H9 (cell line): ENCODE data around the gene PRDM5. TPM values are rescaled to one million over a fixed set of nuclear protein-coding genes. Genes with fewer than 3 reads are reported as not detected.

Experiments
- DNase-seq: peaks from one replicate; pipeline ENCODE4 v3.0.0-alpha.2; 2017
- H2AFZ ChIP-seq: one replicate; pipeline ENCODE4 v1.6.1; 2013; ENCODE audit warnings: mild to moderate bottlenecking, low read length, control low read depth, moderate library complexity
- H2AK5ac ChIP-seq: 2 replicates; pipeline ENCODE4 v1.6.1; 2013; ENCODE audit warnings: low read length, control low read depth, mixed read lengths; ENCODE audit not compliant: insufficient read length
- H2BK120ac ChIP-seq: one replicate; pipeline ENCODE4 v1.6.1; 2013; ENCODE audit warnings: low read depth, mild to moderate bottlenecking, low read length, control low read depth, inconsistent platforms; ENCODE audit not compliant: poor library complexity, severe bottlenecking
- H2BK12ac ChIP-seq: 2 replicates; pipeline ENCODE4 v1.6.1; 2013; ENCODE audit warnings: low read length, control low read depth, mixed read lengths, low read depth; ENCODE audit not compliant: insufficient read length
- H2BK15ac ChIP-seq: 2 replicates; pipeline ENCODE4 v1.6.1; 2013; ENCODE audit warnings: low read depth, low read length, control low read depth
- H2BK20ac ChIP-seq: one replicate; pipeline ENCODE4 v1.6.1; 2013; ENCODE audit warnings: low read depth, mild to moderate bottlenecking, low read length, control low read depth, inconsistent platforms; ENCODE audit not compliant: poor library complexity, severe bottlenecking
- H2BK5ac ChIP-seq: 2 replicates; pipeline ENCODE4 v1.6.1; 2013; ENCODE audit warnings: low read length, control low read depth, mixed read lengths; ENCODE audit not compliant: insufficient read length
- H3K14ac ChIP-seq: 2 replicates; pipeline ENCODE4 v1.6.1; 2013; ENCODE audit warnings: low read length, control low read depth; ENCODE audit not compliant: insufficient read depth
- H3K18ac ChIP-seq: 2 replicates; pipeline ENCODE4 v1.6.1; 2013; ENCODE audit warnings: low read depth, mild to moderate bottlenecking, mixed read lengths, low read length, control low read depth; ENCODE audit not compliant: insufficient read length
- H3K23ac ChIP-seq: 2 replicates; pipeline ENCODE4 v1.6.1; 2013; ENCODE audit warnings: low read length, control low read depth, mixed read lengths, low read depth; ENCODE audit not compliant: insufficient read length
- H3K23me2 ChIP-seq: 2 replicates; pipeline ENCODE4 v1.6.1; 2013; ENCODE audit warnings: low read depth, mild to moderate bottlenecking, mixed read lengths, low read length, control low read depth; ENCODE audit not compliant: insufficient read length, poor library complexity, severe bottlenecking
- H3K27ac ChIP-seq: 2 replicates; pipeline ENCODE4 v1.5.1; 2013; ENCODE audit warnings: low read length, control low read depth, mixed read lengths, low read depth; ENCODE audit not compliant: insufficient read length
- H3K27me3 ChIP-seq: 2 replicates; pipeline ENCODE4 v1.6.1; 2013; ENCODE audit warnings: low read length, control low read depth, inconsistent platforms; ENCODE audit not compliant: insufficient read depth
- H3K4ac ChIP-seq: 2 replicates; pipeline ENCODE4 v1.6.1; 2013; ENCODE audit warnings: low read depth, mild to moderate bottlenecking, control low read depth, inconsistent platforms, low read length, moderate library complexity
- H3K4me1 ChIP-seq: 2 replicates; pipeline ENCODE4 v1.6.1; 2013; ENCODE audit warnings: low read length, control low read depth, inconsistent platforms; ENCODE audit not compliant: insufficient read depth
- H3K4me2 ChIP-seq: 2 replicates; pipeline ENCODE4 v1.6.1; 2013; ENCODE audit warnings: low read length, control low read depth, mixed read lengths; ENCODE audit not compliant: insufficient read length, insufficient read depth
- H3K56ac ChIP-seq: 2 replicates; pipeline ENCODE4 v1.6.1; 2013; ENCODE audit warnings: low read depth, mild to moderate bottlenecking, mixed read lengths, low read length, control low read depth; ENCODE audit not compliant: insufficient read length
- H3K79me1 ChIP-seq: 2 replicates; pipeline ENCODE4 v1.6.1; 2013; ENCODE audit warnings: low read depth, mild to moderate bottlenecking, moderate library complexity, low read length, control low read depth, inconsistent platforms; ENCODE audit not compliant: insufficient read depth, poor library complexity, severe bottlenecking
- H3K79me2 ChIP-seq: 2 replicates; pipeline ENCODE4 v1.6.1; 2013; ENCODE audit warnings: low read length, control low read depth, inconsistent platforms; ENCODE audit not compliant: insufficient read depth
- H3K9ac ChIP-seq: 2 replicates; pipeline ENCODE4 v1.6.1; 2013; ENCODE audit warnings: low read length, control low read depth, mixed read lengths; ENCODE audit not compliant: insufficient read length; ENCODE audit errors: extremely low read depth
- H3K9me3 ChIP-seq: one replicate; pipeline ENCODE4 v1.6.1; 2013; ENCODE audit warnings: low read depth, low read length, inconsistent platforms; ENCODE audit not compliant: control insufficient read depth
- H3T11ph ChIP-seq: one replicate; pipeline ENCODE4 v1.6.1; 2013; ENCODE audit warnings: mild to moderate bottlenecking, low read length, control low read depth, inconsistent platforms
- H4K20me1 ChIP-seq: one replicate; pipeline ENCODE4 v1.6.1; 2013; ENCODE audit not compliant: control insufficient read depth, insufficient read length, insufficient read depth
- H4K5ac ChIP-seq: 2 replicates; pipeline ENCODE4 v1.6.1; 2013; ENCODE audit warnings: low read depth, mild to moderate bottlenecking, mixed read lengths, low read length, control low read depth; ENCODE audit not compliant: insufficient read length
- H4K8ac ChIP-seq: replicated peaks from 2 replicates; pipeline ENCODE4 v1.6.1; 2013; ENCODE audit warnings: low read length, control low read depth, mixed read lengths, low read depth; ENCODE audit not compliant: insufficient read length
- H4K91ac ChIP-seq: 2 replicates; pipeline ENCODE4 v1.6.1; 2013; ENCODE audit warnings: low read depth, mild to moderate bottlenecking, moderate library complexity, mixed read lengths, low read length, control low read depth; ENCODE audit not compliant: insufficient read length
- H3K27ac Mint-ChIP-seq, 3 experiments: 2 replicates in 2 of 3; 3 replicates in 1 of 3; pipeline ENCODE4 v1.8.0; 2020 to 2021; ENCODE audit warnings: mixed read lengths in 3 of 3, mild to moderate bottlenecking in 1 of 3, moderate library complexity in 1 of 3
- H3K27me3 Mint-ChIP-seq: 2 replicates; pipeline ENCODE4 v1.8.0; 2021; ENCODE audit warnings: low read depth, mild to moderate bottlenecking, moderate library complexity, mixed read lengths
- H3K36me3 Mint-ChIP-seq, 3 experiments: 2 replicates in 2 of 3; 3 replicates in 1 of 3; pipeline ENCODE4 v1.8.0; 2020 to 2021; ENCODE audit warnings: low read depth in 3 of 3, mixed read lengths in 3 of 3; ENCODE audit not compliant: insufficient read depth in 1 of 3
- H3K4me1 Mint-ChIP-seq, 2 experiments: 2 replicates each; pipeline ENCODE4 v1.8.0; 2020; ENCODE audit warnings: mixed read lengths in 2 of 2
- H3K4me3 Mint-ChIP-seq, 2 experiments: 2 replicates in 1 of 2; 3 replicates in 1 of 2; pipeline ENCODE4 v1.8.0; 2020 to 2021; ENCODE audit warnings: mild to moderate bottlenecking in 2 of 2, mixed read lengths in 2 of 2, moderate library complexity in 1 of 2
- H3K9me3 Mint-ChIP-seq, 2 experiments: 2 replicates in 1 of 2; 3 replicates in 1 of 2; pipeline ENCODE4 v1.8.0; 2020; ENCODE audit warnings: mild to moderate bottlenecking in 2 of 2, mixed read lengths in 2 of 2, moderate library complexity in 1 of 2
- CTCF ChIP-seq: fragments of 200-600 bp; sonication (generic); conservative IDR thresholded peaks from 3 replicates; pipeline ENCODE4 v1.8.0; 2021; ENCODE audit warnings: antibody characterized with exemption, mild to moderate bottlenecking
- WGBS: extraction: QIAGEN DNeasy Blood & Tissue Kit; methylation state at CpG from one replicate; pipeline ENCODE4 v1.1.7; 2013; ENCODE audit warnings: missing lambda C conversion rate, low lambda C conversion rate, mixed read lengths; ENCODE audit not compliant: insufficient read length; ENCODE audit errors: extremely low coverage; 5-methylcytosine and 5-hydroxymethylcytosine counted together
- total RNA-seq: library from RNA; stranded (reverse); gene quantifications from 2 replicates; pipeline ENCODE4 v1.2.1, GENCODE V29; 2021

Gene PRDM5
- total RNA-seq, 1 experiment from 2014 or later = 21.7 TPM

- Histone ChIP-seq H3K23ac (no peak overlapping the region), H3K14ac (no peak overlapping the region), H3T11ph (no peak overlapping the region), H3K23me2 (no peaks in the 10 kb centered on the region), H3K79me2 (no peaks in the 10 kb centered on the region), H3K9me3 (no peaks in the 10 kb centered on the region), H2BK20ac (no peak overlapping the region), H3K79me1 (no peaks in the 10 kb centered on the region), H2BK15ac (no peak overlapping the region), H3K4me1 (no peaks in the 10 kb centered on the region), H3K18ac (no peak overlapping the region), H2BK5ac (no peak overlapping the region), H4K8ac (no peak overlapping the region), H4K91ac (no peak overlapping the region), H3K4ac (no peak overlapping the region), H3K56ac (no peak overlapping the region), H2BK120ac (no peak overlapping the region), H2AFZ (no peak overlapping the region), H2BK12ac (no peak overlapping the region), H3K27ac (no peak overlapping the region), H3K9ac (no peak overlapping the region), H2AK5ac (no peak overlapping the region), H4K5ac (no peak overlapping the region), H3K4me2 (no peak overlapping the region), H4K20me1 (no peaks in the 10 kb centered on the region), H3K27me3 (no peaks in the 10 kb centered on the region)
- no peak overlapping the region for H3K4me3 Mint-ChIP-seq
- H3K4me1 Mint-ChIP-seq = peaks cover 4% of the 10 kb centered on the region in 2 experiments
- TF ChIP-seq CTCF = no peak
- H3K9me3 Mint-ChIP-seq = peaks cover 8 to 9% of the 10 kb centered on the region in 2 experiments; a peak in 4 of 5 replicates
- peaks cover 9 to 15% (median 13%) of the 10 kb centered on the region in 3 experiments for H3K36me3 Mint-ChIP-seq
- DNase-seq = no peak
- H3K27me3 Mint-ChIP-seq = no peaks in the 10 kb centered on the region
- WGBS = no CpG with 5 or more reads among the region's 1 CpG
- H3K27ac Mint-ChIP-seq = no peak overlapping the region
Measured at GRCh38 chr4:120755864-120756263, 166.7 kb downstream of the PRDM5 start.
